MM.1S (cell line): ENCODE results near the gene KRT40.

Source experiments
- CTCF ChIP-seq: fragments of 300-600 bp; sonication (generic); IDR thresholded peaks from 2 replicates; pipeline ENCODE4 v1.5.1; 2016; ENCODE audit warnings: antibody characterized with exemption, low read length, mixed read lengths
- EZH2 ChIP-seq: fragments of 300-600 bp; sonication (generic); optimal IDR thresholded peaks from 2 replicates; pipeline ENCODE3; 2017; ENCODE audit warnings: low read depth, mild to moderate bottlenecking, antibody characterized with exemption, low read length, mixed read lengths

DNA sequence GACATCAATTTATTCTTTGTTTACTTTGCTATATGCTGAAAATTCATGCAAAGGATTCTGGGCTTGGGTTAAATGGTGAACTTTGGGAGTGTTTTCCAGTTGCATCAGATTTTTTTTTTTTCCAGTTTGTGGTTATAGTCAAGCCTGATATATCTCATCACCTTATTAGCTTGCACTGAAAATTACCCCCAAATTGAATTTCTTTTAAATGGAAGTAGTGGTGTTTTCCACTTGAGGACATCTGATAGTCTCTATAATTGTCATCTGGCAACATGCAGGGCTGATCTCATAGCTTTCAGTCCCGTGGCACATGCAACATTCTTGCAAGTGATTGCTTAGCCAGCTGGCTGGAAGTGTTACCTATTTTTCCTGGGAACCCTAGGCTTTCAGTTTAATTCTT lies 29.5 kb upstream of the KRT40 start:
- TF ChIP-seq CTCF (no peak), EZH2 (no peak)
